Subcutaneous adipose tissue (tissue), 4 donors: Measurements from ENCODE around the gene ZNF141. TPM values are rescaled to one million over a fixed set of nuclear protein-coding genes. Genes with fewer than 3 reads are reported as not detected.

Experiments used
- CTCF ChIP-seq: fragments of 450-650 bp; IDR thresholded peaks from one replicate; pipeline ENCODE4 v1.5.1; 2016; ENCODE audit warnings: low read depth, mild to moderate bottlenecking, control low read depth, antibody characterized with exemption, moderate library complexity
- small RNA-seq: library from RNA; depleted of rRNA; stranded (forward); fragments of <200 nt; gene quantifications from one replicate; pipeline ENCODE3, GENCODE V24; 2016
- total RNA-seq, 4 donors: library from RNA; depleted of rRNA; stranded (reverse); fragments of >200 nt; gene quantifications; one replicate each; pipeline ENCODE4 v1.1.0, GENCODE V29; 2016

ZNF141 gene
- total RNA-seq, 4 donors from 2014 or later: 18.5 to 32.4 (median 24.6) TPM

DNA sequence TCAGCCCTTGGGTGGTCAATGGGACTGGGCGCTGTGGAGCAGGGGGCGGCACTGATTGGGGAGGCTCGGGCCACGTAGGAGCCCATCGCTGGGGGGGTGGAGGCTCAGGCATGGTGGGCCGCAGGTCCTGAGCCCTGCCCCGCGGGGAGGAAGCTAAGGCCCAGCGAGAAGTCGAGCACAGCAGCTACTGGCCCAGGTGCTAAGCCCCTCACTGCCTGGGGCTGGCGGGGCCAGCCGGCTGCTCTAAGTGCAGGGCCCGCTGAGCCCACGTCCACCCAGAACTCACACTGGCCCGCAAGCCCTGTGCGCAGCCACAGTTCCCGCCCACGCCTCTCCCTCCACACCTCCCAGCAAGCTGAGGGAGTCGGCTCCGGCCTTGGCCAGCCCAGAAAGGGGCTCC lies 66.4 kb downstream of the ZNF141 start:
- TF ChIP-seq CTCF: no peak

DNA sequence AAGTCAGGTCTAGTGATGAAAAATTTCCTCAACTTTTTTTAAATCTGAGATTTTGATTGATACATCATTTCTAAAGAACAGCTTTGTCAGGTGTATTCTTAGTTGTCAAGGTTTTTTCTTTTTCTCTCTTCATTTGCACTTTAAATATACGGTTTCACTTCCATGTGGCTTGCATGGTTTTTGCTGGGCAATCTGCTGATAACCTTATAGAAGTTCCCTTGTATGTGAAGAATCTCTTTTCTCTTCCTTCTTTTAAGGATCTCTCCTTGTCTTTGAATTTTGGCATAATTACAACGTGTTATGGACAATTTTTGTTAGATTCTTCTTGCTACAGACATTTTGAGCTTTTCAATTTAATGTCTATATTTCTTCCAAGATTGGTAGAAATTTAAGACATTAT lies 85.0 kb downstream of the ZNF141 start:
- TF ChIP-seq CTCF: no peak

Small RNA genes within 50 kb of the gene (small RNA-seq; reads per million reads assigned to genes)
- gene AC079140.2 (0.85 reads per million), gene MIR571 (not detected), gene ZNF519P4 (not detected)

Other genes with a start within 250 kb of the ZNF141 start
- gene ZNF718, start 213.3 kb upstream of the ZNF141 start, total RNA-seq: 1 to 10 TPM; 6.4 to 7.2 (median 6.9) TPM
- gene ZNF732, start 32.3 kb upstream of the ZNF141 start, total RNA-seq: under 1 TPM in 1 of 4 donors, not detected in 3; 0.22 TPM
- 10 to 100 TPM; 20.1 to 41.1 (median 28.2) TPM for gene ZNF721, start 161.3 kb downstream of the ZNF141 start, total RNA-seq
- 10 to 100 TPM; 47.3 to 69.1 (median 48.9) TPM for gene PIGG, start 161.4 kb downstream of the ZNF141 start, total RNA-seq
- gene TMEM271, start 238.5 kb downstream of the ZNF141 start, total RNA-seq: not detected